PC-3 (cell line): ENCODE data around the gene KAZN.

Experiments
- EZH2 ChIP-seq: fragments of 300-600 bp; sonication (generic); IDR thresholded peaks from one replicate; pipeline ENCODE4 v1.6.1; 2017; ENCODE audit warnings: antibody characterized with exemption, mild to moderate bottlenecking, low read length; ENCODE audit not compliant: unreplicated experiment
- EZH2phosphoT487 ChIP-seq: fragments of 300-600 bp; sonication (generic); IDR thresholded peaks from 2 replicates; pipeline ENCODE4 v1.6.1; 2018; ENCODE audit warnings: mild to moderate bottlenecking, antibody characterized with exemption, low read length, borderline replicate concordance
- TF ChIP-seq, protein P1 (sequence below): fragments of 300-600 bp; sonication (generic); conservative IDR thresholded peaks from 2 replicates; pipeline ENCODE4 v1.5.1; 2017; ENCODE audit warnings: antibody characterized with exemption, low read depth, mild to moderate bottlenecking, low read length

GRCh38 chr1:15124362-15125100 lies 526.0 kb downstream of the KAZN start:
- TF ChIP-seq, protein P1, sequence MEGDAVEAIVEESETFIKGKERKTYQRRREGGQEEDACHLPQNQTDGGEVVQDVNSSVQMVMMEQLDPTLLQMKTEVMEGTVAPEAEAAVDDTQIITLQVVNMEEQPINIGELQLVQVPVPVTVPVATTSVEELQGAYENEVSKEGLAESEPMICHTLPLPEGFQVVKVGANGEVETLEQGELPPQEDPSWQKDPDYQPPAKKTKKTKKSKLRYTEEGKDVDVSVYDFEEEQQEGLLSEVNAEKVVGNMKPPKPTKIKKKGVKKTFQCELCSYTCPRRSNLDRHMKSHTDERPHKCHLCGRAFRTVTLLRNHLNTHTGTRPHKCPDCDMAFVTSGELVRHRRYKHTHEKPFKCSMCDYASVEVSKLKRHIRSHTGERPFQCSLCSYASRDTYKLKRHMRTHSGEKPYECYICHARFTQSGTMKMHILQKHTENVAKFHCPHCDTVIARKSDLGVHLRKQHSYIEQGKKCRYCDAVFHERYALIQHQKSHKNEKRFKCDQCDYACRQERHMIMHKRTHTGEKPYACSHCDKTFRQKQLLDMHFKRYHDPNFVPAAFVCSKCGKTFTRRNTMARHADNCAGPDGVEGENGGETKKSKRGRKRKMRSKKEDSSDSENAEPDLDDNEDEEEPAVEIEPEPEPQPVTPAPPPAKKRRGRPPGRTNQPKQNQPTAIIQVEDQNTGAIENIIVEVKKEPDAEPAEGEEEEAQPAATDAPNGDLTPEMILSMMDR, result no peak
- TF ChIP-seq EZH2, result no peak
- no peak for TF ChIP-seq EZH2phosphoT487
